HUES64 (cell line): ENCODE data around the gene VGLL2.

Source experiments
- H3K27ac ChIP-seq: 2 replicates; pipeline ENCODE4 v1.7.0; 2013; ENCODE audit warnings: low read depth, low read length, inconsistent platforms
- H3K27me3 ChIP-seq: 2 replicates; pipeline ENCODE4 v1.6.1; 2013; ENCODE audit warnings: mild to moderate bottlenecking, low read length; ENCODE audit not compliant: insufficient read depth
- H3K36me3 ChIP-seq: 2 replicates; pipeline ENCODE4 v1.6.1; 2013; ENCODE audit warnings: mild to moderate bottlenecking, low read length; ENCODE audit not compliant: insufficient read depth
- H3K4me1 ChIP-seq: 2 replicates; pipeline ENCODE4 v1.6.1; 2013; ENCODE audit warnings: mild to moderate bottlenecking, low read length, moderate library complexity; ENCODE audit not compliant: insufficient read depth
- H3K4me3 ChIP-seq: 2 replicates; pipeline ENCODE4 v1.5.1; 2013; ENCODE audit warnings: mild to moderate bottlenecking, low read length, moderate library complexity
- H3K9ac ChIP-seq: 2 replicates; pipeline ENCODE4 v1.6.1; 2013; ENCODE audit warnings: mild to moderate bottlenecking, low read depth, low read length
- H3K9me3 ChIP-seq: 2 replicates; pipeline ENCODE4 v1.6.1; 2013; ENCODE audit warnings: low read depth, low read length; ENCODE audit not compliant: insufficient read depth
- WGBS: fragments of 150-250, 120-280 bp; methylation state at CpG from one replicate; pipeline ENCODE4 v1.1.7; 2013; ENCODE audit warnings: missing lambda C conversion rate; 5-methylcytosine and 5-hydroxymethylcytosine counted together

Gene VGLL2

GRCh38 chr6:117269638-117270054 is 4.3 kb downstream of the VGLL2 start:
- WGBS: 14% methylated on average over 8 of the region's 8 CpGs
- Histone ChIP-seq H3K4me1 (peaks cover 18% of the 10 kb centered on the region), H3K36me3 (no peaks in the 10 kb centered on the region), H3K27me3 (peaks cover 100% of the 10 kb centered on the region), H3K4me3 (peak overlapping the region; percentile 56), H3K27ac (no peak overlapping the region), H3K9ac (no peak overlapping the region), H3K9me3 (no peaks in the 10 kb centered on the region)

DNA sequence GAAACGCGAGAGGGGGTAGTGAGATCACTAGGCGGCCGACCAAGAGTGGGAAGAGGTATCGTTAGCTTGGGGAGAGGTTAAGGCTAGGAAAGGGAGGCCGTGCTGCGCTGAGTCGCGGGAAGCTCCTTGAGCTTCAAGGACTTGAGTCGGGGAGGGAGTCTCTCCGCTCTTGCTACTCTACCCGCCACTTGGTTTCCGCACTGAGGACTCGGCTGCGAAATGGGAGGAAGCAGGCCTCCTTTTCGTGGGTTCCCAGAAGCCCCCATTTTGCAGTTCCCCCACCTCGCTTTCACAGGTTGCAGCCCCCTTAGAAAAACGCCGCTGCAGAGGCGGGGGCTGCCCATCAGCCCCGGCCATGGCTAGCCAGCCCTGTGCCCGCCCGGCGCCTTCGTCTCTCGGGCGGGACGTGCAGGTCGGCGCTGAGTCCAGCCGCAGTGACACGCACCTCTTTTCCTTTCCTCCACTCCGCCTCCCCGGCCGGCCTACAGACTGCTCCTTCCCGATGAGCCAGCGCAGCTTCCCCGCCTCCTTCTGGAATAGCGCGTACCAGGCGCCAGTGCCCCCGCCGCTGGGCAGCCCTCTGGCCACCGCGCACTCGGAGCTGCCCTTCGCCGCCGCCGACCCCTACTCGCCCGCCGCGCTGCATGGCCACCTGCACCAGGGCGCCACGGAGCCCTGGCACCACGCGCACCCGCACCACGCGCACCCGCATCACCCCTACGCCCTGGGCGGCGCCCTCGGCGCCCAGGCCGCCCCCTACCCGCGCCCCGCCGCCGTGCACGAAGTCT is 4.9 kb downstream of the VGLL2 start:
- H3K4me1 ChIP-seq: peaks cover 18% of the 10 kb centered on the region
- H3K9me3 ChIP-seq: no peaks in the 10 kb centered on the region
- H3K36me3 ChIP-seq: no peaks in the 10 kb centered on the region
- H3K27ac ChIP-seq: no peak overlapping the region
- no peak overlapping the region for H3K9ac ChIP-seq
- peaks cover 100% of the 10 kb centered on the region for H3K27me3 ChIP-seq
- H3K4me3 ChIP-seq: peak overlapping the region; percentile 56
- WGBS: under 1% methylated on average over 74 of the region's 74 CpGs

DNA sequence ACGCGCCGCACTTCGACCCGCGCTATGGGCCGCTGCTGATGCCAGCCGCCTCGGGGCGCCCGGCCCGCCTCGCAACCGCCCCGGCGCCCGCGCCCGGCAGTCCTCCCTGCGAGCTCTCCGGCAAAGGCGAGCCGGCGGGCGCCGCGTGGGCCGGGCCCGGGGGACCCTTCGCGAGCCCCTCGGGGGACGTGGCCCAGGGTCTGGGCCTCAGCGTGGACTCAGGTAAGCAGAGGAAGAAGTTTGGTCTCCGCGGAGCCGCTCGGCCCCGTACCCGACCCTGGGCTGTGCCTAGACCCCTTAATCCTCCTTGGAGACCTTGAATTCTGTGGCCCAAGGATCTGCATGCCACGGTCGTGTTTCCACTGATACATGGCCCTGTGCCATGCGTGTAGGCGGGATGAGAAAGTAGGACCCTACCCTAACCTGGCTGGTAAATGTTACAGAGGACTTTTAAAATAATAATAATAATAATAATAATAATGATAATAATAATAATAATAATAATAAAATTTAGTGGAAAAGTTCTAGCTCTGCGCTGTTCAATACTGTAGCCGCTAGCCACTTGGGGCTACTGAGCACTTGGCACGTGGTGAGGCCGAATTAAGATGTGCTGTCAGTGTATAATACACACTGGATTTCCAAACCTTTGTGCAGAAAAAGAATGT is 5.6 kb downstream of the VGLL2 start:
- peaks cover 100% of the 10 kb centered on the region for H3K27me3 ChIP-seq
- no peak overlapping the region for H3K9ac ChIP-seq
- no peaks in the 10 kb centered on the region for H3K36me3 ChIP-seq
- peak overlapping the region; percentile 56 for H3K4me3 ChIP-seq
- H3K27ac ChIP-seq: no peak overlapping the region
- WGBS: 4% methylated on average over 48 of the region's 48 CpGs
- peaks cover 18% of the 10 kb centered on the region for H3K4me1 ChIP-seq
- H3K9me3 ChIP-seq: no peaks in the 10 kb centered on the region

- Histone ChIP-seq H3K27me3 (peaks cover 93% of the 10 kb centered on the region), H3K9me3 (no peaks in the 10 kb centered on the region), H3K27ac (no peak overlapping the region), H3K4me3 (no peak overlapping the region), H3K9ac (no peak overlapping the region), H3K4me1 (peaks cover 18% of the 10 kb centered on the region), H3K36me3 (no peaks in the 10 kb centered on the region)
- WGBS: 31% methylated on average over 7 of the region's 8 CpGs
Observed at GRCh38 chr6:117272032-117272866, 6.9 kb downstream of the VGLL2 start.

DNA sequence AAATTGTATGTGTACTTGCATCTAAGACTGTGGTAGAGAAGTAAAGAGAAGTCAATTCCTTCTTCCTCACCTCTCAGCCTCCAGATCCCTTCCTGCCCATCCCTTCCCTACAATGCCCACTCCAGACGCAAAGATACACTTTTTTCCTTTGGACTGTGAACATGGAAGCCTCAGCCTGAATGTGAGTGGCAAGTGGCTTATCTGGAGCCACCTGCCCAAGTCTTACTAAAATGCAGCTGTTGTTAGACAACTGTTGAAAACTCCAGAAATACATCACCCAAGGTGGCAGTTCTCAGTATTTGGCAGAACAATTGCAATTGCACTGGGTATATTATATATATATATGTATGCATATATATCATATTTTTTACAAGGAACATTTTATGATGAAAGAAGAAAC is 7.5 kb downstream of the VGLL2 start:
- Histone ChIP-seq H3K9me3 (no peaks in the 10 kb centered on the region), H3K4me1 (peaks cover 18% of the 10 kb centered on the region), H3K27me3 (peaks cover 86% of the 10 kb centered on the region), H3K4me3 (no peak overlapping the region), H3K36me3 (no peaks in the 10 kb centered on the region), H3K9ac (no peak overlapping the region), H3K27ac (no peak overlapping the region)
- WGBS: 80% methylated on average over 1 of the region's 1 CpG

- Histone ChIP-seq H3K9me3 (no peaks in the 10 kb centered on the region), H3K27ac (no peak overlapping the region), H3K4me3 (no peak overlapping the region), H3K36me3 (no peaks in the 10 kb centered on the region), H3K9ac (no peak overlapping the region), H3K27me3 (peaks cover 63% of the 10 kb centered on the region), H3K4me1 (peaks cover 9% of the 10 kb centered on the region)
- 94% methylated on average over 8 of the region's 9 CpGs for WGBS
Observed at GRCh38 chr6:117275205-117275604, 9.8 kb downstream of the VGLL2 start.

DNA sequence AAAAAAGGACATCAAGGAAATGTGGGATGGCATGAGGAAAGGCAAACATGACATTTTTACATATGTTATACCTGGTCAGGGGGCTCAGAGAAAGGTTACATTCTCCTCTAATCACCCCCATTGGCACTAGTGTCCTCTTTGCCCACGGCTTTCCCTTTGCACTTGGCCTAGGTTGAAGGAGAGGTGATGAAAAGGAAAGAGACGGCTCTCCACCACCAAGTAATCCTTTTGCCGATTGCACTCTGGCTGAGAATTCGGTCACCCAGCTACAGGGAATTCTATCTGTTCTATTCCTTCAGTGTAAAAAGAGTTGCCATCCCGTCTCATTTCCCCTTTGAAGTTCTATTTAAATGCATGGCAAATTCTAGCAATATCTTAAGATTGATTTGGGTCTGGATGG is 10.4 kb downstream of the VGLL2 start:
- H3K9ac ChIP-seq: no peak overlapping the region
- no peak overlapping the region for H3K27ac ChIP-seq
- H3K9me3 ChIP-seq: no peaks in the 10 kb centered on the region
- WGBS: 90% methylated on average over 5 of the region's 5 CpGs
- H3K27me3 ChIP-seq: peaks cover 58% of the 10 kb centered on the region
- H3K4me1 ChIP-seq: peaks cover 9% of the 10 kb centered on the region
- H3K4me3 ChIP-seq: no peak overlapping the region
- H3K36me3 ChIP-seq: no peaks in the 10 kb centered on the region

DNA sequence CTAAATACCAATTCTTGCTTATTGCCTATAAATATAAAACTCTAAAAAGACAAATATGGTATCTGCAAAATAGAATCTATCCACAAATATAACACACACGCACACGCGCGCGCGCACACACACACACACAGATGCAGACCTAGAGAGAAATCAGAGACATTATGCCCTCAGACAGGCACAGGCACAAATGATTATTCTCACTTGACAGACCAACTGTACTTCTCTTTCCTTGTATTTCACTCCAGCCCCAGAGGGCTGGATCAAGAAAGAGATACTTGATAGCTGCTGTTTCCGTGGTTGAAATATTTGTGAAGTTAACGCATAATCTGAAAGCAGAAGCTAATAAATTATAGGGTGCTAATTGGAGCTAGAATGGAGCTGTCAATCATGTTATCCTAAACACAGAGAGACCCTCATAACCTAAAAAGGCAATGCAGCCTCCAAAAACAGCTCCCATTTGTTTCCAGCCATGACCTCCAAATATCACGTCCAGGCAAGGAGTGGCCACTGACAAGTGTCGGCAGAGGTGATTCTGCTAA is 11.5 kb downstream of the VGLL2 start:
- Histone ChIP-seq H3K27ac (no peak overlapping the region), H3K9me3 (no peaks in the 10 kb centered on the region), H3K9ac (no peak overlapping the region), H3K36me3 (no peaks in the 10 kb centered on the region), H3K27me3 (peaks cover 47% of the 10 kb centered on the region), H3K4me1 (peaks cover 2% of the 10 kb centered on the region; the same call in 1 of the 2 replicates), H3K4me3 (no peak overlapping the region)
- 92% methylated on average over 10 of the region's 10 CpGs for WGBS

DNA sequence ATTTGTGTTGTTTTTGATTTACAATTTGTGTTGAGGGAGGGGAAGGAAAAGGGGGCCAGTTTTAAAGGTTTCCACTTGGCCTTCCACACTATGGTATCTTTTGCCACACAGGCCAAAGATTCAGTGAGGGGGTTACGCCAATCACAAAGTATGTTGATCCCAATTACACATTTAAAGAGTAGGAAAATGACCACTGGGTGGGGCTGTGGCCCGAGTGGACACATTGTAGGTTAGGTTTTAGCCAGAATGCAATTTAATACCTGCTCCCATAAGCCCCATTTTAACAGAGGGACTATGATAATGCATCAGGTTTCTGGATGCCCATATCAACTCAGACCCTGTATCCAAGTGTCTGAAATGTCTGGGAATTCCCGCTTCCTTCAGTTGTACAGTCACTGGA is 15.6 kb downstream of the VGLL2 start:
- H3K27me3 ChIP-seq: 0 out of 2 replicates have a peak, but pooled peaks cover 6% of the 10 kb centered on the region
- no peak overlapping the region for H3K9ac ChIP-seq
- H3K9me3 ChIP-seq: no peaks in the 10 kb centered on the region
- no peaks in the 10 kb centered on the region for H3K36me3 ChIP-seq
- H3K27ac ChIP-seq: no peak overlapping the region
- WGBS: 92% methylated on average over 2 of the region's 3 CpGs
- H3K4me1 ChIP-seq: no peaks in the 10 kb centered on the region
- no peak overlapping the region for H3K4me3 ChIP-seq

DNA sequence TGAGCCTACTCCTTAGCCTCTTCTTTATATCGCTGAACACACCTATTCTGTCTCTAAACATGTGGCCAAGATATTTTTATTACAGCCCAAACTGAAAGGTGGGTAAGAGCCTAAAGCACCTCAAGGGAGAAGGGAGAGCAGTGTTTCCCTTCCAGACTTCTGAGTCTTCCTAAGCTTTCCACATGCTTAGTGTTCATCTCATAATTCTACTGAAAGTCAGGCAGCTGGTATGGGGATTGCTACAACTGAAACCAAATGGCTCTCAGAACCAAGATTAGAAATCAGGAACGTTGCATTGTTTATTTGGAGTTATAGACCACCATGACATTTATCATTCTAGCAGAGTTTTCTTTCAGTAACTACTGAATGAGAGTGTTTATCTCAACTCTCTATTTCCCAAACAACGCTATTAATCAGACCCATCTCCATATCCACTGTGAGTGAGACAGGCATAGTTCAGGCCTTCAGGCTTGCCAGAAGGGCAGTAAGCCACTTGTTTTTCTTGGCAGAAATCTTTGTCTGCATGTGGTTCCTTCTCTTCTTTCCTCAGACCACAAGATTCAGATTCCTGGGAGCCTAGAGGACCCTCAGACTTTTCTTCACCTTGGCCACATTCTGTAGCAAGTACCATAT is 22.8 kb downstream of the VGLL2 start:
- Histone ChIP-seq H3K36me3 (no peaks in the 10 kb centered on the region), H3K27ac (no peak overlapping the region), H3K9me3 (no peaks in the 10 kb centered on the region), H3K27me3 (no peaks in the 10 kb centered on the region), H3K9ac (no peak overlapping the region), H3K4me1 (no peaks in the 10 kb centered on the region), H3K4me3 (no peak overlapping the region)
- 94% methylated on average over 3 of the region's 3 CpGs for WGBS
